Fibroblast of skin of right quadriceps (primary cell): ENCODE results near the gene CCL22.
"Not testable (repeated sequence)": the region's sequence is repeated elsewhere in the genome, so short reads cannot be mapped to it uniquely, and the experiment has no call there.

Experiments
- DNase-seq: peaks from one replicate; pipeline ENCODE4 v3.0.0-alpha.2; 2013

The CCL22 gene

DNA sequence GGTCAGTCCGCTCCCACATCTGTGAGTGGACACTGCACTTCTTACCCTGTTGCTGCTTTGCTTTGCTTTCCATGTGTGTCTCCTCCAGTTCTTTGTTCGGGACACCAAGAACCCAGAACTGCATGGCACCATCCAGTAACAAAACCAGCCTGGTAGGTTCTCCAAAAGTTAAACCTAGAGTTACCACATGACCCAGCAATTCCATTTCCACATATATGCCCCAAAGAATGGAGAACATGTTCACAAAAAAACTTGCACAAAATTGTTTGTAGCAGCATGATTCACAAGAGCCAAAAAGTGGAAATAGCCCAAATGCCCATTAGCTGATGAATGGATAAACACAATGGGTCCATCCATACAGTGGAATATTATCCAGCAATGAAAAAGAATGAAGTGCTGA is 10.3 kb upstream of the CCL22 start:
- DNase-seq = no peak

DNA sequence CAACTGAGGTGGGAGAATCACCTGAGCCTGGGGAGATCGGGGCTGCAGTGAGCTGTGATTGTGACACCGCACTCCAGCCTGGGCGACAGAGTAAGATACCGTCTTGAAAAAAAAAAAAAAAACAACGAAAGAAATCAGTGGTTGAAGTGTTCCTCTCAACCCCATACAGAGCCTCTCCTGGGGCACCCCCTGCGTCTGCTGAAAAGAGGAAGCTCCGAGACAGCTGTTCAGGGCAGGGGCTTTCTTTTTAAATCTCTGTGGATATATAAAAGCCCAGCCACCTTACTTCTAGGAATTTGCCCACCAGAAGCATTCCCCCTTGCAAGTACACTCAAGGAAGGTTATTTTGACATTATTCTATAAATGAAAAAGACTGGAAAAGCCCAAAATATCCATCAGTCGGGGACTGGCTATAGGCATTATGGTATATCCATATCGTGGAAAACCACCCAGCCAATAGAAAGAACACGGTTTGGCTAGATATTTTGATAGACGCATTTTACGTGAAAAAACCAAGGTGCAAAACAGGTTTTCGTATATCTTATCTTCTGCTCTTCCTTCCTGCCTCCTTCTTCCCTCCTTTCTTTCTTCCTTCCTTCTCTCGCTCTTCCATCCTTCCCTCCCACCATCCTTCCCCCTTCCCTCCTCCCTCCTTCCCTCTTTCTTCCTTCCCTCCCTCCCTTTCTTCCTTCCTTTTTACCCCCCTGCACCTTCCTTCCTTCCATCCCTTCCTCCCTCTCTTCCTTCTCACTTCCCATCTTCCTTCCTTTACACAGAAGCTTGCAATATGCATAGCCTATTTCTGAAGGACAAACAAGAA is 9.2 kb upstream of the CCL22 start:
- no peak for DNase-seq

DNA sequence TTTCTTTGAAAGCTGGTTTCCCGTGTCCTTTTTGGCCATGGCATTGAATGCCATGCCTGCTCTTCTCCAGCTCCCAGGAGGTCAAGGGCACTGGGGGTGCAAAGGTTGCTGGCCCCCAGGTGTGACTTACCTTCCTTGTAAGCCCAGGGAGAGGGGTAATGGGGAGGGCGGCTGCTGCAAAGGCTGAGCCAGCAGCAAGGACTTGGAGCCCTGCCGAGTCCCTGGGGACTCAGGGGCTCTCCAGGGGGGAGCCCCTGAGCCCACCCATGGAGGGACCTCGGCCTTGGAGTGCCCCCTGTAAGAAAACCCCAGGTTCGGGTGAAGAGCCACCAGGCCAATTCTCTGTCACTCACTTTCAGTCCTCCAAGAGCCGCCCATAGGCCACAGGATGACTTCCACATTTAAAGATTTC is 5.9 kb upstream of the CCL22 start:
- no peak for DNase-seq

DNA sequence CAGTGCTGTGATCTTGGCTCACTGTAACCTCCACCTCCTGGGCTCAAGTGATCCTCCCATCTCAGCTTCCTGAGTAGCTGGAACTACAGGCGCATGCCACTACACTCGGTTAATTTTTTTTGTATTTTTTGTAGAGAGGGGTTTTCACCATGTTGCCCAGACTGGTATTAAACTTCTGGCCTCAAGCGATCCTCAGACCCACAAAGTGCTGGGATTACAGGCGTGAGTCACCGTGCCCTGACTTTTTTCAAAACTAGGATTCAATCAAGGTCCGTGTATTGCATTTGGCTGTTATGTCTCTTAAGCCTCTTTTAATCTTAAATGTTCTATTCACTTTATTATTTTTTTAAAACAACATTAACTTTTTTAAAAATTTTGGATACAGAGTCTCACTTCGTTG is 4.3 kb upstream of the CCL22 start:
- no peak for DNase-seq

DNA sequence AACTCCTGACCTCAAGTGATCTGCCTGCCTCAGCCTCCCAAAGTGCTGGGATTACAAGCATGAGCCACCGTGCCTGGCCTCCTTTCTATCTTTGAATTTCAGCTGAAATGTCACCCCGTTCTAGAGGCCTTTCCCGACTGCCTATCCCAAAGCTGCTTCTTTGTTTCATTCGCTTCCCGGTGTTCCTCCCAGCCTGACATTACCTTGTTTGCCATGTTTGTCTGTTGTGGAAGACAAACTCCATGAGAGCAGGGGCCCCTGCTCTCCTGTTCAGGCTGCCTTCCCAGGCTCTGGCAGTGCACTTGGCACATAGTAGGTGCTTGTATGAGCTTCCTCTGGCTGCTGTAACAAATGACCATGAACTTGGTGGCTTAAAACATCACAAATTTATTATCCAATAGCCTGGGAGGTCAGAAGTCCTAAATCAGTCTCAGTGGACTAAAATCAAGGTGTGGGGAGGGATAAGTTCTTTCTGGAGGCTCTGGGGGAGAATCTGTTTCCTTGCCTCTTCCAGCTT is 2.6 kb upstream of the CCL22 start:
- DNase-seq = no peak

DNA sequence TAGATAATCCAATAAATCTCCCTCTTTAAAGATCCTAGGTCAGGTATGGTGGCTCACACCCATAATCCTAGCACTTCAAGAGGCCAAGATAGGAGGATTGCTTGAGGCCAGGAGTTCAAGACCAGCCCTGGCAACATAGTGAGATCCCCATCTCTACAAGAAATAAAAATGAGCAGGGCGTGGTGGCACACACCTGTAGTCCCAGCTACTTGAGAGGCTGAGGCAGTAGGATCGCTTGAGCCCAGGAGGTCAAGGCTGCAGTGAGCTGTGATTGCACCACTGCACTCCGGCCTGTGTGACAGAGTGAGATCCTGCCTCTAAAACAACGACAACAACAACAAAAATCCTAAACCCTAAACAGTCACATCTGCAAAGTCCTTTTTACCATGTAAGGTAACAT is 2.0 kb upstream of the CCL22 start:
- DNase-seq = no peak

DNA sequence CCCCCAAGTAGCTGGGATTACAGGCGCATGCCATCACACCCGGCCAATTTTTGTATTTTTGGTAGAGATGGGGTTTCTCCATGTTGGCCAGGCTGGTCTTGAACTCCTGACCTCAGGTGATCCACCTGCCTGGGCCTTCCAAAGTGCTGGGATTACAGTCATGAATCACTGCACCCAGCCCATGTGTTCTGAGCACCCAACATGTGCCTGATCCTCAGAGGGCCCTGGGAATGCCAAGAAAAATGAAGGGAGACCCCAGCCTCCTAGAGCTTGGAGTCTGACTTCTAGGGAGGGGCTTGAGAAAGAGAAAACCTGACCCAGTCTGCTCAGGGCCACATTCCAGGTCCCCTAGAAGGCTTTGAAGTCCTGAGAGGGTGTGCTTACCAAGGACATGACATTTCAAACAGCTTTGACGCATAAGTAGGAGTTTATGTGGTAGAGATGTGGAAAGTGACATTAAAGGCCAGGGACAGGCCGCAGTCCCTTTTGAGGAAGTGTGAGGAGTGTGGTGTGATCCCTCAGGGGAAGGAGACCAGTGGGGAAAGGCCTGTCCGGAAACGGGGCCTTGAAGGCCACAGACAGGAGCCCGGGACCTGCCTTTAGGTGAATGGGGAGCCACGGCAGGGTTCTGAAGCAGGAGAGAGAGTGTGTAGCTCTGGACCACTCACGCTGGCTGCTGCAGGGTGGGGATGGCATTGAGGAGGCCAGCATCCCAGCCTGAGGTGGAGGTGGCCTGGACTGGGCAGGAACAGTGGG is 1.1 kb upstream of the CCL22 start:
- no peak for DNase-seq

DNA sequence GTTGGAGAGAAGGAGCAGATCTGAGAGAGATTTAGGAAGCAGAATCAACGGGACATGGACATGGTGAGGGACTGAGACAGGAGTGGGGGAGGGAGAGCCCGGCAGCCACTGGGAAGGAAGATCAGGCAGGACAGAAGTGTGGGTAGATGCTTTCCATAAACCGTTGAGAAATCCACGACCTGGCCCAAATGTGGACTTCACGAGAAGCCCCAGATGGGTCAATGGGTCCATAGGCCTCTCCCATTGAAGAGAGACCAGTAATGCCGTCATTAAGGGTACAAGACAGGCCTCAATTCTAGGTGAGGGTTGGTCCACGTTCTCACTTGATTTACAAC is 530 bp upstream of the CCL22 start:
- no peak for DNase-seq

DNA sequence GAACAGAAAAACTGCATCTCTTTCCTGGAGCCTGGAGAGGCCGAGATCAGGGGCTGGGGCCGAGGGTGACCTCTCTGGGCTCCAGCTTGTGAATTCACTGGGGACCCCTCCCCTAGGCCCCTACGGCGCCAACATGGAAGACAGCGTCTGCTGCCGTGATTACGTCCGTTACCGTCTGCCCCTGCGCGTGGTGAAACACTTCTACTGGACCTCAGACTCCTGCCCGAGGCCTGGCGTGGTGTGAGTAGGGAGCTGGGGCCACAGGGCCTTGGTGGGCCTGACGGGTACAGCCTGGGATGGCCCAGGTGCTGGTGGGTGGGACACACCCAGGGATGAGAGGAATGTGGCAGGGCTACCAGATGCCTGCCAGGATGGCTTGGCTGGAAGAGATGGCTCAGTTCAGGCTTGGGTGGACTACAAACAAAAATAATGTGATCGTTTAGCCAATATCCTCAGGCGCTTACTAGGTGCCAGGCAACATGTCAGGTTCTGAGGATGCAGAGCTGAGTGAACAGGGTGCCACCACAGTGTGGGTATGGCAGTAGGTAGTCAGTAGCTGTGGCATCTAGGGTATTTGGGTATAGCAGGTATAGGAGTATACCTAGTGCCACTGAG is 1.8 kb downstream of the CCL22 start:
- DNase-seq = no peak

DNA sequence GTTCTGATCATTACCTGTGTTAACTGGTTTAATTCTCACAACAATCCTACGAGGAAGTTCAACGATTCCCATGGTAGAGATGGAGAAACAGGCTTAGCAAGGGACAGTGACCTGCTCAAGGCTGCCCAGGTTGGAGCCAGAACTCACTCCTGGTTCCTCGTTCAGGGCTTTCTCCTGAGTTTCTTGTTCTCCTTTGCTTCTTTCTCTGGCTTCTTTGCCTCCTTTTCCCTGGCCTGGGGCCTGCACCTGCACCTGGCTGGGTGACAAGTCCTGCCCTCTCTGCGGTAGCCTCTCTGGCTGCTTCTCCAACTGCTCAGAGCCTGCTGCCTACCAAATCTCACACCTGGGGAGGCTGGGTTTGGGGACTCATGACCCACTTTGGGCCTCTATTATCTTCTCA is 2.8 kb downstream of the CCL22 start:
- no peak for DNase-seq

DNA sequence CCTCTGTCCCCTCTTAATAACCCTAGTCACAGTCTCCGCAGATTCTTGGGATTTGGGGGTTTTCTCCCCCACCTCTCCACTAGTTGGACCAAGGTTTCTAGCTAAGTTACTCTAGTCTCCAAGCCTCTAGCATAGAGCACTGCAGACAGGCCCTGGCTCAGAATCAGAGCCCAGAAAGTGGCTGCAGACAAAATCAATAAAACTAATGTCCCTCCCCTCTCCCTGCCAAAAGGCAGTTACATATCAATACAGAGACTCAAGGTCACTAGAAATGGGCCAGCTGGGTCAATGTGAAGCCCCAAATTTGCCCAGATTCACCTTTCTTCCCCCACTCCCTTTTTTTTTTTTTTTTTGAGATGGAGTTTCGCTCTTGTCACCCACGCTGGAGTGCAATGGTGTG is 5.6 kb downstream of the CCL22 start:
- DNase-seq = no peak

DNA sequence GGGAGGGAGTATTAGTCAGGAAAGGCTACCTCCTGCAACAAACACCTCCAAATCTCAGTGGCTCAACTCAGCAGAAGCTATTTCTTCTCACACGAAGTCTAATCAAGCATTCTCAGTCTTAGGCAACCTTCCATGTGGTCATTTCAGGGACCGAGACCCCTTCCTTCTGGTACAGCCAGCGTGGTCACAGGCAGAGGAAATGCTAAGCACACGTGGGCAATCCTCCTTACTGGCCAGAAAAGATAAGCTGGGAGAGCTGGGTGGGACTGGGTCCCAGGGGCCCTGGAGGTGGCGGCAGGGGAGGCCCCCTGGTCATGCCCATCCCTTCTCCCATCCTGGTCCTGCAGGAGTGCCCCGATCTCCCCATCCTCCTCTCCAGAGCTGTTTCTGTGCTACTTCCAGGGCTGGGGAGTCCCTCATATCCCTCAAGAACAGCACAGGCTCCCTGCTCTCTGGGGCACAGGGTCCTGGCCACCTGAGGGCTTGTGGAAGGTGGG is 8.0 kb downstream of the CCL22 start:
- DNase-seq = no peak

DNA sequence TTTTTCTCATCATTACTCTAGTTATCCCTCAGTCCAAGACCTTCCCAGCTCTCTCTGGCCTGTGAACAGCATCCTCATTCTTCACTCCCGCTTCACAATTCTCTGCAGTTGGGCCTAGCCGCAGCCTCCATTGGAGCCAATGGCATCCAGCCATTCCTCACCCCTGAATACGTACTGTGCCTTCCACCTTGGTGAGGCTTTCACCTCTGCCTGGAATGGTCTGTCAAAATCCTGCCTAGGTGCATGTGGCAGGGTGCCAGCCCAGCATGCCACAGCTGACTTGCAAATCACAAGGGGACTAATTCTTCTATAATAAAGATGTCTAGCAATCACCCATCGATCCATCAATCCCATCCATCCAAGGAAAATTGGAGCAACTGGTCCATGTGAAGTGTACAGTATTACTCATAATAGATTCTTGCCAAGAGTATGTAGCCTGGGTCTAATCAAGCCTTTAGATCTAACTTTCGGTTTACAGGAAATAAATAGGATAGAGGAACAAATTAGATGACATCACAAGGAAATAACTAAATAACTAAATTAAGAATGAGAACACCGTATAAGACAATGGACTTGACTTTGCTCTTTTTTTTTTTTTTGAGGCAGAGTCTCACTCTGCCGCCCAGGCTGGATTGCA is 8.7 kb downstream of the CCL22 start:
- DNase-seq = peak; percentile 13

DNA sequence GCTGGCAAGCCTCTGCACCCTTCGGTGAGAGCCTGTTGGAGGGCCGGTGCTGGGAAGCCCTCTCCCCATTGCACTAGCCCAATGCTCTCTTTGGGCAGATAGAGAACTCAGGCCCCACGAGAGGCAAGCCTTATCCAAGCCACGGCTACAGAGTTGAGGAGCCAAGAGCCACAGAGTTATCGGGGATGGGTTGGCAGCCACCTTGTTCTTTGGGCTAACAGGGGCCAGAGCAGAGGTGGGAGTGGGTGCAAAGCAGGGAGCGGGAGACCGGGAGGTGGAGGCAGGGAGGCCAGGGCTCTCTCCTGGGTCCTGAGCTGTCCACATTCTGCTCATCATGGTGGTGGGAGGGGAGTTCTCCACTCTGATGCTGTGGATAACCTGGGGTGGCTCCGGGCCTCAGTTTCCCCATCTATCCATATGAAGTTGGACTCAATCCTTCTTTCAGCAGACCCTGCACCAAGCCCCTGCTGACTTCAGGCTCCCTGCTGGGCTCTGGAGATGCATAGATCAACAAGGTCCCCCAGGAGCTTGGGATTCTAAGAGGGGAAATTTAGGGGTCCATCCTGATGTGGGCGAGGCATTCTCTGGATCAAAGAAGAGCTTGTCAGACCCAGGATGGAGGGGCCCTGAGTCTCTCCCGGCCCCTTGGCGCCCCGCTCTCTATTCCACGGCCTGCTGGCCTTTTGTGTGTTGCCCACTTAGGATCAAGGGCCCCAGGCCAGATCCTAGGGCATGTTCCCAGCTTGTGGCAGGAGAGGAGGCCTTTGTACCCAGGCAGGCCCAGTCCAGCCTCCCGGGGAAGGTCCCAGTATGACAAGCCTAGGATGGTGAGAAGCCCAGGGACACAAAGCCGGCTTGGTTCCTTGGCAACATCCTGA is 13.2 kb downstream of the CCL22 start:
- no peak for DNase-seq

DNA sequence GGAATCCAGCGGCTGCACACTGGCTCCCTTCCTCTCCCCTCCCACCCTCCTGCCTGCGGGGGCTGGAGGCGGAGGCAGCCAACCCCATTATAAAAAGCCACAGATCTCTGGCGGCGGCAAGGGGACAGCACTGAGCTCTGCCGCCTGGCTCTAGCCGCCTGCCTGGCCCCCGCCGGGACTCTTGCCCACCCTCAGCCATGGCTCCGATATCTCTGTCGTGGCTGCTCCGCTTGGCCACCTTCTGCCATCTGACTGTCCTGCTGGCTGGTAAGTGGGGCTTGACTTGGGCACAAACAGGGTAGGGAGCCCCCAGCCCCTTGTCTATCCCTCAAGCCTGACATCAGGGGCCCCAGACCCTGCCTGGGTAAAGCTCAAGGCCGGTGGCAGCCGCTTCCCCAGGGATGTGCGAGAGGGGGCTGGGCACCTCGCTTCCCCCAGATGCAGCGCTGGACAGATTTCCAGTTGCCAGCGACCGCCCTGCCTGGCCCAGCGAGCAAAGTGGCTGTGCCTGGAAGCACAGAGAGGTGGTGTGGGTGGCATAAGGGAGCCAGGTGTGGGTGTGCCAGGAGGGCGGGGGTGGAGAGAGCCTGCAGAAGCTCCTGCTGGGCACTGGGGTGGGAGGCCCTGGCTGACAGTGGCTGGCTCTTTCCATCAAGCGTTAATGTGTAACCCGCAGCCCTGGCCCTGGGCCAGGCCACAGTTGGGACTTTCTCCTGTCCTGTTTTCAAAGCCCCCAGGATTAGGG is 14.0 kb downstream of the CCL22 start, which contains the start of gene CX3CL1:
CX3CL1 (plus strand) TSS at position 119 of the 745 bp plus-strand sequence; CDS start at position 198, 79 bp downstream.
- peak; percentile 28 for DNase-seq

DNA sequence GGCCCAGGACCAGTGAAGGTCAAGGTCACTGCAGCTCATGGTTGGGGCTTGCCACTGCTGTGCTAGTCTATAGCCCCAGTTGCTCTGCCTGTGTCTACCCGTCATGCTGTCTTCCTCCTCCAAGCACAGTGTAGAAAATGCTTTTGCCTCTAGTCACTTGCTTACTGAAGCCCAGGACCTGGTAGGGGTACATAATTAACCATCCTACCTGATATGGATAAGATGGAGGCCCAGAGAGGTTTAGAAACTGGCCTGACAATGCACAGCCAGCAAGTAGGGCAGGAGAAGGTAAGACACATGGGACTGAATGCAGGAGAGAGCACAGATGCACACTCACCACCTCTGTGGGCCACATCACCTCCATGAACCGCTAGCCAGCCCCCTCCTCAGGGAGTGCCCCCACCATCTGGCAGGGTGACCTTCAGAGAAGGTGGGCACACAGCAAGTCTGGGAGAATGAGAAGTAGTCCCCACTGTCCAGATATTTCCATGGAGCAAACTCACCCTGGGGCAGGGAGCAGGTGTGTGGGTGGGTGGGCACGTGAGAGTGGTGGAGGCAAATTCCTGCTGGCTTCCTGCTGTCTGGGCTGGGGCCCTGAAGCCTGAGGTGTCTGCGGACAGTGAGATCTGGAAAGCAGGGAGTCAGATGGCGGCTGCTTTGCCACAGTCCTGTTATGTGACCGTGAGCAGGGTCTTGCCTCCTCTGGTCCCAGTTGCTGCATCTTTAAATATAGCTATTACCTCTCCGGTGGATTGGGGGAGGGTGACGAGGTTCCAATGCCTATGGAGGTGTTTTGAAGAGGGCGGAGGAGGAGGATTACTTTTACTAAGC is 14.7 kb downstream of the CCL22 start:
- DNase-seq = no peak

DNA sequence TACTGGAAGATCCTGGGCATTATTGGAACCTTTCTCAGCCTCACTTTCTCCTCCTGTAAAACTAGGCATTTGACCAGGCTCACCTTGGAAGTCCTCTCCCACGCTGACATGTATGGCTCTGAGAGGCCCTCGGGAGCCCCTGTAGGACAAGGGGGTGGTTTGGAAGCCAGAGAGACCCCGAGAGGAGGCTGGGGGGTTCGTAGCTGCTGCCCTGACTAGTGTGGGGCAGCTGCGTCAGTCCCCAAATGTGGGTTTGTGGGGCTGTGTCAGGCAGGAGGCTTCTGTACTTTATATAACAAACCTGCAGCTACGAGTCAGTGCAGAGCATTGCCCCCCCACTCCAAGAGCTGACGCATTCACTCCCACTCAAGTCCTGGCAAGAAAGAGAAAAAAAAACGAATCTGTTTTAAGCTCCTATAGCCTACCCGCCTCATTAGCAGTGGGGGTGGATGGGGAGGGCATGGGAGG is 15.5 kb downstream of the CCL22 start:
- DNase-seq = no peak

DNA sequence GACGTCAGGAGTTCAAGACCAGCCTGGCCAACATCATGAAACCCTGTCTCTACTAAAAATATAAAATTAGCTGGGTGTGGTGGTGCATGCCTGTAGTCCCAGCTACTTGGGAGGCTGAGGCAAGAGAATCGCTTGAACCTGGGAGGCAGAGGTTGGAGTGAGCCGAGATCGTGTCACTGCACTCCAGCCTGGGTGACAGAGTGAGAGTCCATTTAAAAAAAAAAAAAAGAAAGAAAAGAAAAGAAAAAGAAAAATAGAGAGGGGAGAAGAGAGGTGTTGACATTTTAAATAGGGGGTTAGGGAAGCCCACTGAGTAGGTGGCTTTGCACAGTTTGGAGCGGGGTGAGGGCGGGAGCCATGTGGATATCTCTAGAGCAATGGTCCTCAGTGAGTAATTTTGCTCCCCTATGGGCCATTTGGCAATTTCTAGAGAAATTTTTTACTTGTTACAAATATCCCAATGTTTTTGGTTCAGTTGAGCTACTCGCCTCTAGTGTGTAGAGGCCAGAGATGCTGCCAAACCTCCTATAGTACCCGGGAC is 16.4 kb downstream of the CCL22 start:
- DNase-seq = not testable (repeated sequence)

DNA sequence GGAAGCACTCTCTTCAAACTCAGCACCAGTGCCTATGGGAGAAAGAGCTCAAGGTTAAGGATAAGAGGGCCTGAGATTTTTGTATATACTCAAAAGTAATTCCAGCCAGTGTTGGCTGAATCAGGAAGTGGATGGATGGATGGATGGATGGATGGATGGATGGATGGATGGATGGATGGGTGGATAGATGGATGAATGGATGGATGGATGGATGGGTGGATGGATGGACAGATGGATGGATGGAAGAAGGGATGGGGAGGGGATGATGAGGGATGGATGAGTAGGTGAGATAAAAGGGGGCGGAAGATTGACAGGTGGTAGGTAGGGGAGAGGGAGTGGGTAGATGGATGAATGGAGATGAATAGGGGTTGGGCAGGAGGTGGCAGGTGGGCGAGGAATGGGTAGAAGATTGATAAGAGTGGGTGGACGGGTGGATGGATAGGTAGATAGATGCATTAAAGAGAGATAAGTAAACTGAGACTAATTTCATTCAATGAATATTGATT is 17.8 kb downstream of the CCL22 start:
- DNase-seq = no peak
